GM15510 (cell line): ENCODE results near the gene CACNA1E.

Experiments used
- POLR2A ChIP-seq: IDR thresholded peaks from 3 replicates; pipeline ENCODE4 v1.6.1; 2011; ENCODE audit warnings: borderline replicate concordance; ENCODE audit not compliant: insufficient read length; ENCODE audit errors: extremely low read depth

CACNA1E gene

DNA sequence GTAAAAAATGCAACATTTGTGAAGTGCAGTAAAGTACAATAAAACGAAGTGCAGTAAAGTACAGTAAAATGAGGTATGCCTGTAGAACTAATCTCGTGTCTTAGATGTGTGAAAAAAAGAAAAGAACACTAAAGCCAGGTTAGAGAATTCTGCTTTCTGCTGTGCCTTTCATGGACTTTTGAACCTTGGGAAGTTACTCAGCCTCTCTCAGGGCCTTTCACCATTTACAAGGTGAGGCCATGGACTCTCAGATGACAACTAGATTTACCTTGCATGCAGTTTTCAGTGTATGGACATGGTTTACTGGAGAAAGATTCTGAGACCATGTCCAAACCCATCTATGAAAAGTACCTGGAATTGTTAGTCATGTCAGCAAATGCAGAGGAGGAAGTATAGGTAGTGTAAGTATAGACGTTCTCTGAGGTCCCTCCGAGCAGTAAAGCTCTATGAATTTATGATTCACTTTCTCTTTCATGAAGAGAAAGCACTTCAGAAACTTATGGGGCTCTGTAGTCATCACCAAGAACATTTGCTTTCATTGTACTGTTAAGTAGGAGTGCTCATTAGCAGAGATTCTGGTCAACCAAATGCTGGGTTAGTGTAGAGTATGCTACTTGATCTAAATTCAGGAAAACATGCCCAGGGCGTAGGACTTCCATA lies 143.1 kb downstream of the CACNA1E start:
- TF ChIP-seq POLR2A = no peak

DNA sequence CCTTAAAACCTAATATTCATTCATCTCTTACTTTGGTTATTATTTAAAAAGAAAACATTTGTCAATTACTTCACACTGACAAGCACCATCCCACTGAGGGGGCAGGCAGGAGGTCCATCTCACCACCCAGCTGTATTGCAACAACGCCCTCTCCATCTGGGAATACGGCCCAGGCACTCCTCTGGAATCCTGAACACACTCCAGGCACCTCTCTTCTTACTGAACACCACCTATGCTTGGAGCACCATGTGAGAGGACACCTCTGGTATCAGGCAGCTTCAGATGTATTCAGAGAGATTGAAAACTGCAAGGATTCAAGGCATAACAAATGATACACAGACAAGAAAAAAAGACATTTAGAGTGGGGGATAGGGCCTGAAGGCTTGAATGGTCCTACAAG lies 147.1 kb downstream of the CACNA1E start:
- no peak for TF ChIP-seq POLR2A

DNA sequence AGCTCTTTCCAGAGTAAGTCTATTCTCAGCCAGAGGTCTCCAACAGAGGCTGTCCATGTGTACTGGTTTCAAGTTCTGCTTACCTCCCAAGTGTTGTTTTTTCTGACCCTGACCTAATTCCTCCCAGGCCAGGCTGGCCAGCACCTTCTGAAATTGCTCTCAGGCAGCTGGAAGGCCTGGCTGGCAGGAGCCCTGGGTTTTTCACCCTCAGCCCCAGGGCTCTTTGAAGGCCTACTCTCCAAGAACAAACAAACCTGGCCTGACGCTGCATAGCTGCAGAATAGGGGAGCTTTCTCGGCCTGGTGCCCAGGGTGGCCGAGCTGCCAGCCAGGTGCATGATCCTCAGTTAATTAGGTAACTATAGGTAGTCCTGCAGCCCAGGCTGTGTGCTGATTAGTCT lies 147.5 kb downstream of the CACNA1E start:
- TF ChIP-seq POLR2A = no peak

DNA sequence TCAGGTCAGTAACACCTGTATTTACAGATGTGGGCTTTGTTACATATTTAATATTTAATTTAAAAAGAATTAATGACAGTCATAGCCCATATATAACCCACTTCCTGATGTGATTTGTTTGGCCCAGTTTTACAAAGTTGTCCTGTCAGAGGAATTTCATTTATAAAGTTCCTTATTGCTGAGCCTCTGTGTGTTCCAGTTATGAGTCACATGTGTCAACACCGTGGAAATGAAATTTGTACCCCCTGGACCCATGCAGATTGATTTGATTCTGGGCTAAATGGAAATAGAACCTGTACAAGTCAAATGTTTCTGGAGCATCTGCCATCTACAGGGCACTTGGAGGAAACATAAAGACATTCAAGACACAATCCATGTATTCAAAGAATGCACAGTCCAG lies 149.2 kb downstream of the CACNA1E start:
- TF ChIP-seq POLR2A = no peak

DNA sequence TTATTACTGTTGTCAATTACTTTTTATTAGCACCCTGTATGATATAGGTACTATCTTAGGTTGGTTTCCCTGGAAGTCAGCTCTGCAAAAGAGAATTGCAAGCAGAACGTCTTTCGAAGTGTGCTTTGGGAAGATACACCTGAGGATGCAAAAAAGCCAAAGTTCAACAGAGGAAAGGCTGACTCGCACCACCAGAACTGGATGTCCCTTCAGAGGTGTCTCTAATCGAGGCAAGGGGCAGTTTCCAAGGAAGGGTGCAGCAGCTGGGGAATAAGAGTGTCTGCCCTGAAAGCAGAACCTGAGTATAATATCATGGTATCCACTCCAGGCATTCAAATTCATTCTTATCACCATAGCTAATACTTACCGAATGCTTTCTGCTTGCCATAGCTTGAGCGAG lies 149.6 kb downstream of the CACNA1E start:
- no peak for TF ChIP-seq POLR2A

DNA sequence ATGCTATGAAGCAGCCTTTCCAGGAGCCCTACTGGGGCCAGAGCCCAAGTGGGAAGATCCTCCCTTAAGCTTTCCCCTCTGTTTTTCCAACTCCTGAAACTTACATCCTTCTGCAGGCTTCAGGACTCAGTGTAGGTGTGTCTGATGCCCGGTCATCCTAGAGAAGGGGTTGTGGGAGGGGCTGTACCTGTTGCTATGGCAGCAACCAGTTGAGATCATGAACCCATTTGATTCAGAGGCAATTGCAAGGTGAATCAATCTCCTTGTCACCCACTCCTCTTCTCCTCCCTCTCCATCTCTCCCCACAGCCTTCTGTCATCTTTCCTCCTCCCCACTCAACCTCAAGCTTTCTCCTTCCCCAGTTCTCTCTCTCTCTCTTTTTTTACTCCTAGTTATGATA lies 151.8 kb downstream of the CACNA1E start:
- no peak for TF ChIP-seq POLR2A

DNA sequence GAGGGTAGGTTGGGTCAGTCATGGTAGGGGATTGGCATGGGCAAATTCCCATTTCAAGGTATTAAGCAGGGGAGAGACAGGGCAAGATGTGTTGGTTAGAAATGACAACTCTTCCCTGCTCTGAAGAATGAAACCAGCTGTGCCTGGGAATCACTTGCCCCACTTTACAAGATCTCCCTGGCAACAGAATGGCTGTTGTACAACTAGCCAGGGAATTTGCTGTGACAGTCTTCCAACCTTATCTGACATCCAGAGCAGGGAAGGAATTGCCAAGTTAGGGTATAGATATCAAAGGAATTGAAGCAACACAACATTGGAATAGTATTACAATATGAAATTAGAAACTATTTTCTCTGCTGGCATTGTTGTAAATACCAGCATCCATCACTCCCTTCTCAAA lies 154.7 kb downstream of the CACNA1E start:
- TF ChIP-seq POLR2A = no peak

DNA sequence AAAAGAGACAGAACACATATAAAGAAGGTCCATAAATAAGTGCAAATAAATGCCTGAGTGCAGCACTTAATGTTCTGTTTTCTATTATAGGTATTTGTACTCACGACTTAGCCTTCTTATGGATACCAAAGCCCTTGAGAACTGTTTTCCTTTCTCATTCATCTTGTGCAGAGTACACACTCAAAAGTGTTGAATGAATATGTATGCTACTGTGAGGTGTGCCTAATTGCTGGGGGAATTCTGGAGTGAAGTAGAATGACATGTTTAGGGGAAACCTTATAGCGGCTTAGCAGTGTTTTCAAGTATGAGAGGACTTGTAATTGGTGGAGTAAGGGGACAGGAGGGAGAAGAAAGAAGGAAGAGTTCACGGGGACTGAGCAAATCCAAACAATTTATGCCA lies 157.6 kb downstream of the CACNA1E start:
- no peak for TF ChIP-seq POLR2A

DNA sequence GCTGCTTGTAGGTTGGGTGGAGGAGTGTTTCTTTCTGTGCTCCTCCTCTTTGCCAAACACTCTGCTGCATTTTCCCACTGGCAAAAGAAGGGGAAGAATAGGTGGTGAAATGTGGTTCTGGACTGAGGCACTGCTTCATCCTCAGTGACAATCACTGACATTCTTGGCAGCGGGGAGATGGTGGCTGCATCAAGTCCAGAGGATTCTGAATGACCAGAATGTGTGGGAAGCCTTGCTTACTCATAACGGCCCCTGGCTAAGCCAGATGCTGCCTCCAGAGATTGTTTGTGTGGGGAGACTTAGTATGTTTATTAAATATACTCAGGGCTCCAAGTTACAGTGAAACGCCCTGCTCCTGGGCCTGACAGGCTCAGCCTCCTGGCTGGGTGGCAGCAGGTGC lies 160.3 kb downstream of the CACNA1E start:
- no peak for TF ChIP-seq POLR2A

DNA sequence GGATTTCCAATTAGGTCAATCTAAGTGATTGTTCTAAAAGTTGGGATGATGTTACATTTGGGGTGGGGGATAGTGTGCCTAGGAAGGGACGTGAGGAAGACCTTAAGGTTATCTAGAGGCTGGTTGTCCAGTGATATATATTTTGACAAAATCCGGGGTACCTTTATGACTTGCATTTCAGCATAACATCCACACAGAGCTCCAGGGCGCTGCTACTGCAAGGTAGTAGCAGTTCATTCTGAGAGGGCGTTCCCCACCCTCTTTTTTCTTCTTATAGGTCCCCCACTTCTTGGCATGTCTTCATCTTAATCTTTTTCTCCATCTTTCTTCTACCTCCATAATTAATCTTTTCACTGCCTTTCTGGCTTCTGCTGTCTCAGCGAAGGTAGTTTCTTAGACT lies 161.9 kb downstream of the CACNA1E start:
- no peak for TF ChIP-seq POLR2A

DNA sequence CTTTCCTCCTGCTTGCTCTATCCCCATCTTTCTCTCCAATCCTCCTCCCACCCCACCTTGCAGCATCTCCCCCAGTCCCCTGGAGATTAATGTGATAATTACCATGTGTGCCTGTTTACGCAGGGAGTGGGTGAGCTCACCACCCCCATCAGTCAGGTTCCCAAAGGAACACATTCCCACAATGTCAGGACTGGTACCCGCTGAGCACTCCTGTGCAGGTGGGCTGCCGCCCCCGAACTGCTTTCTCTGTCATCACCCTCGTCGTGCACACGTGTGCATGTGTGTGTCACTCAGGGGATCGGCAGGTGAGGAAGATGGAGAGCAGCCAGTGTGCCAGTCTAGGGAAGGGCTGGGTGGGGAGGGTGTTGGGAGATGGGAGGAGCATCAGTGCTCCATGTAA lies 163.4 kb downstream of the CACNA1E start:
- no peak for TF ChIP-seq POLR2A

DNA sequence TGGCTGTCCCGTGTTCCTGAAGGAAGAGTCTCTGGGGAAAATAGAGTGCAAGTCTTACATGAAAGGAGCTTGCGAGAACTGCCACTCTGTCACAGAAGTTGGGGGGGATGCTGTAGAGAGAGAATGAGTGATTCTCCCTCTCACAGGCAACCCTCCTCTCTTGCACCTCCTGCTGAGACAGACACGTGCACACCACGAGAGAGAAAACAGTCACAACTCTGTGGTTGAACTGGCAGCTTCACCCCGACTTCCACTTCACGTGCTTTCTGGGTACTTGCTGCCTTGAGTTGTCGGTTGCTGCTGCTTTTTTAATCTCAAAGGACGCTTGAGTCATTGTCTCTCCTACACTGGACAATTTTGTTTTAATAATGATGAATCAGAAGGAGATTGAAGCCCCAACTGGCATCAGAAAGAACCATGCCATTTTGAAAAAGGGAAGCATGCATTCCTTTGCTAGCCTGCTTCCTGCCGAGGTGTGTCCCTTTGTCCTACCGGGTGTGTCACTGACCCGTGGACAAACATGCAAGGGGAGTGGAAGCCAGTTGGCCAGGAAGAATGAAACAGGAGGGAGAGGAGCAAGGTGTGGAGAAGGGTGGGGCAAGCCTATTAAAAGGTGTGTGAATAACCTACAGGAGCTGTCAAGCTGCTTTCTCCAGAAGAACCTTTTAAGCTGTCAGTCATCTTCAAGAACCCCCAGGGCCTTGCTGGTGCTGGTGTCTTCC lies 164.2 kb downstream of the CACNA1E start:
- no peak for TF ChIP-seq POLR2A

DNA sequence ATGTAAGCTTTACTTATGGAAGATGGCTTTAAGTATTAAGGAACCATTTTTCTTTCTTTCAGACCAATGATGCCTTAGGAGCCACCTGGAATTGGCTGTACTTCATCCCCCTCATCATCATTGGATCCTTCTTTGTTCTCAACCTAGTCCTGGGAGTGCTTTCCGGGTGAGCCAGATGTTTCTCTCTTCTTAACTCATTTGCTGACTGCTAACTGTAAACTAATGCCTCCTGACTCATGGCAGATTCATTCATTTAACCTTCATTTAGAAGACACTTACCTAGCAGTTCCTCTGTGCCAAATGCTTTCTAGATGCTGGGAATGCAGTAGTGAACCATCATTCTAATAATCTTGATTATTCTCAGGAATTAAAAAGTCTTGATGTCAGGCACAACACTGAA lies 168.0 kb downstream of the CACNA1E start:
- TF ChIP-seq POLR2A = no peak

DNA sequence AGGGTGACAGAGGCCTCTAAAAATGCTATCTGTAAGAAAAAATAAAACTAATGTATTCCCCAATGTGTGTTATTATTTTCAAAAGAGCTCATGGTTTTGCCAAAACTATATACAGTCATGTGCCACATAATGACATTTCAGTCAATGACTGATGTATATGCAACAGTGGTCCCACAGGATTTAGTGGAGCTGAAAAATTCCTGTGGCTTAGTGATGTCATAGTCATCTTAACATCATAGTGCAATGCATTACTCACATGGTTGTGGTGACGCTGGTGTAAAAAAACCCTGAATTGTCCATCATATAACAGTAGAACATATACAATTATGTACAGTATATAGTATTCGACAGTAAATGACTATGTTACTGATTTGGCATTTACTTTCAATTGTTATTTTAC lies 172.4 kb downstream of the CACNA1E start:
- no peak for TF ChIP-seq POLR2A

DNA sequence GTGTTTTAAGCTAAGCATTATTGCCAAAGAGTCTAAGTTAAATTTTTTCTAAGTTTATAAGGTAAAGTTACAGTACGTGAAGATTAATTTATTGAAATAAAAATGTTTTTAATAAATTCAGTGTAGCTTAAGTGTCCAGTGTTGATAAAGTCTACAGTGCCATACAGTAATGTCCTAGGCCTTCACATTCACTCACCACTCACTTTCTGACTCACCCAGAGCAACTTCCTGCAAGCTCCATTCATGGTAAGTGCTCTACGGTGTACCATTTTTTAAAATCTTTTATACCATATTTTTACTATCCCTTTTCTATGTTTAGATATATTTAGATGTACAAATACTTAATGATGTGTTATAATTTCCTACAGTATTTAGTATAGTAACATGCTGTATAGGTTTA lies 173.2 kb downstream of the CACNA1E start:
- TF ChIP-seq POLR2A = no peak

DNA sequence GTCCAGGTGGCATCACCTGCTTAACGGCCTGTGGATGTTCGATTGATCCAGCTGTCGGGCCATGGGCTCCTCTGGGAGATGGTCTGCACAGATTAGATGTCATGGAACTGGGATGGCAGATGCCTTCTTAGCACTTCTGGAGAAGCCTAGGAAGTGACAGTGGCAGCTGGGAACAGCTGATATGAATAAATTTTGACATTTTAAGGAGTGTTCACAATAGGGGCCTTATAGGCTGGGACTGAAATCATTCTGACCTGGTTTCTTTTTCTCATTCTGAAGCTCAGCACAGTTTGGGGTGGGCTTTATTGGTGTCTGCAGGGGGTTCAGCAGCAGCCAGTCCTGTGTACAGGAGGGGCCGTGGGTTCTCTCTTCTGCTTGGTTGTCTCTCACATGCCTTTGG lies 175.3 kb downstream of the CACNA1E start:
- no peak for TF ChIP-seq POLR2A
